ENCODE results near the gene HECTD1.
"Not testable (repeated sequence)": the region's sequence is repeated elsewhere in the genome, so short reads cannot be mapped to it uniquely, and the experiment has no call there.

Gene HECTD1

GRCh38 chr14:31224808-31225207, 17.2 kb upstream of the HECTD1 start:
- no peak for DNase-seq

DNA sequence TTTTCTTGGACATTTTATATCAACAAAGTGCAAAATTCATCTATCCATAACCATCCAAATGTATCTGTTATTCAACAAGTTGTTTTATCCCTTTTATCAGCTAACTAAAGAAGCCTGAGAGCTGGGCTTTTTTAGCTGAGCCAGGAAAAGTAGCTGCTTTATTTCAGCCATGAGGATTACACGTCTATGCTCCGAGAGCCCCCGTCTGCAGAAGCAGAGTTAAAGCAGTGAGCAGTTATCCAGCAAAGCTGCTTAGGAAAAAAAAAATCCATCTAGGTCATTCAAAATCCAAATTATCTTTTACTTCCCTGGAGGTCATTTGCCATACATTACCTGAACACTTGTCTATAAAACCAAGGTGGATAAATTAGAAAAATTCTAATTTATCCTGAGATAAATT, 15.7 kb upstream of the HECTD1 start:
- no peak for DNase-seq

- no peak for DNase-seq
Measured at GRCh38 chr14:31222834-31223233, 15.2 kb upstream of the HECTD1 start.

DNA sequence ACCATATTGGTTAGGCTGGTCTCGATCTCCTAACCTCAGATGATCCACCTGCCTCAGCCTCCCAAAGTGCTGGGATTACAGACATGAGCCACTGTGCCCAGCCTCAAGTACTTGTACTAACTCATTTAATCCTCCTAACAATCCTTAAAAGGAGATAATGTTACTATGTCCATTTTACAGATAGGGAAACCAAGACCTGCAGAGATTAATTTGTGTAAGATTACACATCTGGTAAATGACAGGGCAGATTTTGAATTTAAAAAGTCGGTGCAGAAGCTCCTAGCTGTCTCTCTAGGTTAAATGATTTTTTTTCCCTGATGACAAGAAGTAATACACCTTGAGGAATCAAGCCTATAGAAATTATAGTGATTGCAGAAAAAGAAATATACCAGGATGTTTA, 13.7 kb upstream of the HECTD1 start:
- DNase-seq = no peak

GRCh38 chr14:31219169-31219568, 11.6 kb upstream of the HECTD1 start:
- DNase-seq = no peak

DNA sequence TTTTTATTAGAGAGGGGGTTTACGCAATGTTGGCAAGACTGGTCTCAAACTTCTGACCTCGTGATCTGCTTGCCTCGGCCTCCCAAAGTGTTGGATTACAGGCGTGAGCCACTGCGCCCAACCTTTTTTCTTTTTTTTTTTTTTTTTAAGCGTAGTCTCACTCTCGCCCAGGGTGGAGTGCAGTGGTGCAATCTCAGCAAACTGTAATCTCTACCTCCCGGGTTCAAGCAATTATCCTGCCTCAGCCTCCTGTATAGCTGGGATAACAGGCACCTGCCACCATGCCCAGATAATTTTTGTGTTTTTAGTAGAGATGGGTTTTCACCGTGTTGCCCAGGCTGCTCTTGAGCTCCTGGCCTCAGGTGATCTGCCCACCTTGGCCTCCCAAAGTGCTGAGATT, 8.8 kb upstream of the HECTD1 start:
- no peak for DNase-seq

GRCh38 chr14:31212893-31213292, 5.3 kb upstream of the HECTD1 start:
- no peak for DNase-seq

GRCh38 chr14:31209605-31210004, 2.0 kb upstream of the HECTD1 start:
- no peak for DNase-seq

- no peak for DNase-seq
Measured at GRCh38 chr14:31208546-31209424, 1.2 kb upstream of the HECTD1 start.

DNA sequence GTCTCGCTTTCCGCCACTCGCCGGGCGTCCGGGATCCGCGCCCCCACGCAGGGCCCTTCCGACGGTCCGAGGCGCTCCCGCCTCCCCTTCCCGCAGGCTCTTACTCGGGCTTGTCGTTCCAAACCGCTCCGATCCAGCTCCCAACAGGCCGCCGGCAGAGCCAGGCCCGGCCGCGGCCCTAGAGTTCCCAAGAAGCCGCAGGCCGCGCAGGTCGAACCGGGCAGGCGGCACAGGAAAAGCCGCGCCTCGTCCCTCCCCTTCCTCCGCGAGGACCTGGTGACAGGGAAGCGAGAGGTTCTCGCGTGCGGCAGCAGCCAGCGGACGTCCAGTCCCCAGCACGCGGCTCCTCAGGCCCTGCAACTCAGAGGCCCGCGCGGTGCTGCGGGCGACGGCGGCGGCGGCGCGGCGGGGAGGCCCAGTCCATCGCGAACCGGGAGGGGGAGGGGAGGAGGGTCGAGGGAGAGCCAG, 272 bp downstream of the HECTD1 start:
- DNase-seq = peak; percentile 84

DNA sequence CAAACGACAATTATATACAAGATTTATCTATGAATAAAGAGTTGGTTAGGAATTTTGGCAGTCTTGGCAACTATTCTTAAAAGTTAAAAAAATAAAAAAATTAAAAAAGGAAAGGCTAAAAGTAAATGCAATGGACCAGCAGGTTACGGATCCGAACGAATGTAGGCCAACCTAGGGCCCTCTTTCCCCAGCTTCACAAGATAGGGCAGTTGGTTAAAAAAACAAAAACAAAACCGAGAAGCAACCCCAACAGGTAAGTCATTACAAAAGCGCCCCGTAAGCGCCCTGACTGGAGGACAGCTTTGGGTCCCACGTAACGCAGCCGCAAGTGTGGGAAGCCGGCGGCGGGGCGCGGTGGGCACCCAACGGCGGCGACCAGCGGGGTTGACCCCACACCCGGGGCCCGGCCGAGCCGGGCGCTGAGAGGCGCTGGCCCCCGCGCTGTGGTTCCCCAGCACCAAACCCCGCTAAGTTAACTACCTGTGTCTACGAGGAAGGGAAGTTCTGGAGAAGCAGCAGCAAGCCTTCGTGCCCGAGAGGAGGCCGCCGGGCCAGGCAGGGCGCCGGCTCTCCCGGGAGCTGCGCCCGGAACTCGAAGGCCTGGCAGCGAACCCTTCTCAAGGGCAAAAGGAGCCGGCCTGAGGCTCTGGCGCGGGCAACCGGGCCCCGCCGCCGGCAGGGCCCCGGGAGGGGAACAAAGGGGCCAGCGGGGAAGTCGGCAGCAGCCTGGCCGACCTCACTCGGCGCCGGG, 882 bp downstream of the HECTD1 start:
- DNase-seq = peak; percentile 16

- no peak for DNase-seq
Measured at GRCh38 chr14:31205681-31206535, 1.7 kb downstream of the HECTD1 start.

DNA sequence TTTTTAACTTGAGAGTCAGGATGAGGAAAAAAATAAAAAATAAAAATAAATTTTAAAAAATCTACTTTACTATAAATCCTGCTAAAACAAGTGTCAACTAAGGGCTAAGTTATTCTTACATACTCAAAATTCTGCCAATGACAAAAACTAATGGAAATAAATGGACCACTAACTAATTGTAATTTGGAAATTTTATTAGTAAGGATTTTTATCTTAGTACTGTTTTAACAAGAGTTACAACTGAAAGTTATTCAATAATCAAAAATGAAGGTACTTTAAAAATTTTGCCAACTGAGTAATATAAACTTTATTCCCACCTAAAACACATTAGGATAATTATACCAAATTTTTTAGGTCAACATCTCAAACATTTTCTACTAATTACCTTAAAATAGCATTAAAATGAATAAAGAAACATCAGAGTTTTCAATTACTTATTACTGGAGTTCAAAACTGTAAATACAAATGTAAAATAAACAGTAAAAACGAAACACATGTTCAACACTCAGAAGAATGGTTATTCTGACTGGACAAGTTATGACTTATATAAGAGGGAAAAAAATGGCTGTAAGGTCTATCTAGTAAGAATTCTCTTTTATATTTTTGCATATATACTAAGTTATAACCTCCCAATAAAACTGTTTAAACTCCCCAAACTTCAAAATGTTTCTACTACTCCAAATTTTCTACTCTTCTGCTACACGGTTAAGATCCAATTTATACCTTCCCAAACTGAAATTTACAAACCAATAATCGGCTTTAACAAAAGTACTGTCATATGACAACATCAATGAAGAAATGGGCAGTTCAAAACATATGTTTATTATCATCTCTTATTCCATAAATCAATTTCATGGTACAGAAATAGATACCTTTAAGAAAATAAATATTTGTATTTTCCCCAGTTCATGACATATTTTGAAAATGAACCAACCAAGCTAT, 2.7 kb downstream of the HECTD1 start:
- DNase-seq = no peak

GRCh38 chr14:31203899-31204592, 3.5 kb downstream of the HECTD1 start:
- DNase-seq = not testable (repeated sequence)

- DNase-seq = no peak
Measured at GRCh38 chr14:31203414-31203742, 4.2 kb downstream of the HECTD1 start.

- no peak for DNase-seq
Measured at GRCh38 chr14:31201111-31201510, 6.5 kb downstream of the HECTD1 start.

- DNase-seq = no peak
Measured at GRCh38 chr14:31200702-31200990, 6.9 kb downstream of the HECTD1 start.

- DNase-seq = no peak
Measured at GRCh38 chr14:31197671-31198070, 9.9 kb downstream of the HECTD1 start.

DNA sequence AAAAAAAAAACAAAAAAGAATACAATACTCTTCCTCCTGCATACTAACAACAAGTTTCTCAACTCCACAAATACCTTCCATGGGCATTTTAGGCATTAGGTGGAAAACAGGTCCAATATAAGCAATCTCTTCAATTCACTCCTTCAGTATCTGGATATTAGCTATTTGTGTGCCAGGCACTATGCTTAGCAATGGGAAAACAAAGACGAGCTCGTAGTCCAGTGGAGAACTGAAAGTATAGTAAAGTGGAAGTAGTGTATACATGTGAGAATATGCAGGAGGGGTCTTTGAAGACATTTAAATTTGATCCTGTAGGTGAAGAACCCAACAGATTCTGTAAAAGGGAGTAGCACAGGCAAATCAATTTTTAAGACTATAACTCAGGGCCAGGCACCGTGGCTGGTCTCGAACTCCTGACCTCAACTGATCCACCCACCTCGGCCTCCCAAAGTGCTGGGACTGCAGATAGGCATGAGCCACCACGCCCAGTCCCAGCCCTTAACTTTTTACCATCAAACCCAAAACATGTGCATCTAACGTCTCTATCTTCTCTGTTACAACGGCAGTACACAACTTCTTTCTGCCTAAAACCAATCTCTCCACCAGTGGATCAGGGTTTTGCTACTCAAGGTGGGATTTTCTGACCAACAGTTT, 10.6 kb downstream of the HECTD1 start:
- DNase-seq = no peak

- no peak for DNase-seq
Measured at GRCh38 chr14:31194661-31195060, 12.9 kb downstream of the HECTD1 start.

DNA sequence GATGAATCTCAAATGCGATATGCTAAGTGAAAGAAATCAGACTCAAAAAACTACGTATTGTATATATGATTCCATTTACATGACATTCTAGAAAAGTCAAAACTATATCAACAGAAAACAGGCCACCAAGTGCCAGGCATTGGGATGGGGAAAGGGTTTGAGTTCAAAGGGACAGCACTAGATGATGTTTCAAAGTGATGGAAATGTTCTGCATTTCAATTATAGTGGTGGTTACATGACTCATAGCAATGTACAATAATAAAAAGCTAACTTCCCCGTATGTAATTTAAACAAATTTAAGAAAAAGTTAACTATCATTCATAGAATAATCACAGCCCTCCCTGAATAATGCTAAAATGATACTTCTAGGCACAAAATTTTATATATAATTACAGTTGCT, 13.5 kb downstream of the HECTD1 start:
- no peak for DNase-seq
